HEK293 (cell line): Measurements from ENCODE around the gene RPL22.

ENCODE experiments used
- AEBP2 ChIP-seq: fragments of 450-650 bp; formaldehyde crosslinking; IDR thresholded peaks from 2 replicates; pipeline ENCODE4 v1.5.1; 2016; ENCODE audit warnings: missing biosample characterization, missing genetic modification characterization, borderline replicate concordance
- CTCF ChIP-seq: fragments of 450-650 bp; formaldehyde crosslinking; IDR thresholded peaks from 2 replicates; pipeline ENCODE4 v1.5.1; 2016; ENCODE audit warnings: missing biosample characterization, missing genetic modification characterization
- ELK4 ChIP-seq: IDR thresholded peaks from 2 replicates; pipeline ENCODE4 v1.6.1; 2011; ENCODE audit warnings: mild to moderate bottlenecking, low read depth, low read length, borderline replicate concordance
- GLIS1 ChIP-seq: fragments of 450-650 bp; formaldehyde crosslinking; IDR thresholded peaks from 2 replicates; pipeline ENCODE4 v1.5.1; 2016; ENCODE audit warnings: missing biosample characterization, missing genetic modification characterization
- HIC1 ChIP-seq: fragments of 450-650 bp; formaldehyde crosslinking; IDR thresholded peaks from 2 replicates; pipeline ENCODE4 v1.5.1; 2016; ENCODE audit warnings: missing biosample characterization, missing genetic modification characterization
- PATZ1 ChIP-seq: fragments of 450-650 bp; formaldehyde crosslinking; IDR thresholded peaks from 2 replicates; pipeline ENCODE4 v1.5.1; 2016; ENCODE audit warnings: missing biosample characterization, missing genetic modification characterization
- PBX3 ChIP-seq: sonication (generic); formaldehyde crosslinking; IDR thresholded peaks from 2 replicates; pipeline ENCODE4 v1.8.1; 2022; ENCODE audit warnings: mild to moderate bottlenecking, moderate library complexity, missing genetic modification reagents
- RBAK ChIP-seq: fragments of 450-650 bp; formaldehyde crosslinking; IDR thresholded peaks from 2 replicates; pipeline ENCODE4 v1.5.1; 2016; ENCODE audit warnings: missing biosample characterization, missing genetic modification characterization
- TSHZ1 ChIP-seq: fragments of 450-650 bp; formaldehyde crosslinking; IDR thresholded peaks from 2 replicates; pipeline ENCODE4 v1.5.1; 2016; ENCODE audit warnings: missing biosample characterization, missing genetic modification characterization, borderline replicate concordance
- WT1 ChIP-seq: fragments of 450-650 bp; formaldehyde crosslinking; IDR thresholded peaks from 2 replicates; pipeline ENCODE4 v1.5.1; 2016; ENCODE audit warnings: missing biosample characterization, missing genetic modification characterization
- ZBTB48 ChIP-seq: fragments of 450-650 bp; formaldehyde crosslinking; IDR thresholded peaks from 2 replicates; pipeline ENCODE4 v1.5.1; 2016; ENCODE audit warnings: missing biosample characterization, missing genetic modification characterization
- ZIC2 ChIP-seq: fragments of 450-650 bp; formaldehyde crosslinking; IDR thresholded peaks from 2 replicates; pipeline ENCODE4 v1.5.1; 2016; ENCODE audit warnings: missing biosample characterization, missing genetic modification characterization
- ZNF133 ChIP-seq: fragments of 450-650 bp; formaldehyde crosslinking; IDR thresholded peaks from 2 replicates; pipeline ENCODE4 v1.5.1; 2016; ENCODE audit warnings: missing biosample characterization, missing genetic modification characterization
- ZNF140 ChIP-seq: fragments of 450-650 bp; formaldehyde crosslinking; IDR thresholded peaks from 2 replicates; pipeline ENCODE4 v1.5.1; 2016; ENCODE audit warnings: missing biosample characterization, missing genetic modification characterization
- ZNF175 ChIP-seq: fragments of 450-650 bp; formaldehyde crosslinking; IDR thresholded peaks from 2 replicates; pipeline ENCODE4 v1.5.1; 2016; ENCODE audit warnings: missing biosample characterization, missing genetic modification characterization
- ZNF184 ChIP-seq: fragments of 450-650 bp; IDR thresholded peaks from 2 replicates; pipeline ENCODE4 v1.5.1; 2018; ENCODE audit warnings: missing biosample characterization, mild to moderate bottlenecking, missing genetic modification characterization
- ZNF341 ChIP-seq: fragments of 450-650 bp; formaldehyde crosslinking; IDR thresholded peaks from 2 replicates; pipeline ENCODE4; 2016; ENCODE audit warnings: low read depth, missing biosample characterization, missing genetic modification characterization
- ZNF521 ChIP-seq: fragments of 450-650 bp; formaldehyde crosslinking; IDR thresholded peaks from 2 replicates; pipeline ENCODE4 v1.5.1; 2017; ENCODE audit warnings: missing biosample characterization, mild to moderate bottlenecking, missing genetic modification characterization
- ZNF560 ChIP-seq: fragments of 450-650 bp; formaldehyde crosslinking; IDR thresholded peaks from 2 replicates; pipeline ENCODE4 v1.5.1; 2017; ENCODE audit warnings: missing biosample characterization, missing genetic modification characterization, borderline replicate concordance
- ZNF596 ChIP-seq: fragments of 450-650 bp; IDR thresholded peaks from 2 replicates; pipeline ENCODE4 v1.5.0; 2018; ENCODE audit warnings: missing biosample characterization, mild to moderate bottlenecking, missing genetic modification characterization, moderate library complexity
- ZNF610 ChIP-seq: fragments of 450-650 bp; formaldehyde crosslinking; IDR thresholded peaks from 2 replicates; pipeline ENCODE4 v1.5.1; 2016; ENCODE audit warnings: missing biosample characterization, missing genetic modification characterization, borderline replicate concordance
- ZNF621 ChIP-seq: fragments of 450-650 bp; formaldehyde crosslinking; IDR thresholded peaks from 2 replicates; pipeline ENCODE4 v1.5.1; 2017; ENCODE audit warnings: missing biosample characterization, missing genetic modification characterization
- ZNF626 ChIP-seq: fragments of 450-650 bp; sonication (Bioruptor Pico); formaldehyde crosslinking; IDR thresholded peaks from 2 replicates; pipeline ENCODE4 v1.5.1; 2018; ENCODE audit warnings: missing biosample characterization, missing genetic modification characterization, inconsistent platforms
- ZNF629 ChIP-seq: fragments of 450-650 bp; formaldehyde crosslinking; IDR thresholded peaks from 2 replicates; pipeline ENCODE4 v1.5.1; 2017; ENCODE audit warnings: missing biosample characterization, missing genetic modification characterization
- ZNF747 ChIP-seq: fragments of 450-650 bp; formaldehyde crosslinking; IDR thresholded peaks from 2 replicates; pipeline ENCODE4 v1.5.1; 2016; ENCODE audit warnings: missing biosample characterization, missing genetic modification characterization
- ZNF843 ChIP-seq: fragments of 450-650 bp; formaldehyde crosslinking; IDR thresholded peaks from 2 replicates; pipeline ENCODE4 v1.5.1; 2016; ENCODE audit warnings: missing biosample characterization, missing genetic modification characterization

The RPL22 gene

GRCh38 chr1:6245086-6245868 is 45.9 kb upstream of the RPL22 start (continued):
- TF ChIP-seq ELK4 (no peak), RBAK (no peak), ZNF843 (tag by site-specific recombination) (no peak), PBX3 (CRISPR knock-in tag) (peak; percentile 96), ZNF747 (tag by site-specific recombination) (no peak), ZNF341 (tag by site-specific recombination) (peak; percentile 97), ZNF184 (tag by site-specific recombination) (no peak), TSHZ1 (tag by site-specific recombination) (no peak), WT1 (tag by site-specific recombination) (no peak; the same call in 1 of the 2 replicates), HIC1 (peak; percentile 85), PATZ1 (tag by site-specific recombination) (peak; percentile 71), ZNF629 (tag by site-specific recombination) (peak; percentile 29; the same call in 1 of the 2 replicates), ZNF626 (tag by site-specific recombination) (no peak), CTCF (tag by site-specific recombination) (peak; percentile 91), ZNF133 (tag by site-specific recombination) (no peak), ZNF610 (tag by site-specific recombination) (no peak), ZNF560 (tag by site-specific recombination) (no peak), GLIS1 (tag by site-specific recombination) (0 out of 2 replicates have a peak, but pooled peaks have one; percentile 52), ZIC2 (tag by site-specific recombination) (peak; percentile 82), ZNF521 (tag by site-specific recombination) (no peak), ZBTB48 (tag by site-specific recombination) (peak; percentile 57; the same call in 1 of the 2 replicates), ZNF621 (tag by site-specific recombination) (no peak), ZNF140 (tag by site-specific recombination) (no peak), ZNF175 (no peak), AEBP2 (tag by site-specific recombination) (no peak), ZNF596 (tag by site-specific recombination) (0 out of 2 replicates have a peak, but pooled peaks have one; percentile 21)
